ENCODE measurements around the gene FPR1.

The FPR1 gene

DNA sequence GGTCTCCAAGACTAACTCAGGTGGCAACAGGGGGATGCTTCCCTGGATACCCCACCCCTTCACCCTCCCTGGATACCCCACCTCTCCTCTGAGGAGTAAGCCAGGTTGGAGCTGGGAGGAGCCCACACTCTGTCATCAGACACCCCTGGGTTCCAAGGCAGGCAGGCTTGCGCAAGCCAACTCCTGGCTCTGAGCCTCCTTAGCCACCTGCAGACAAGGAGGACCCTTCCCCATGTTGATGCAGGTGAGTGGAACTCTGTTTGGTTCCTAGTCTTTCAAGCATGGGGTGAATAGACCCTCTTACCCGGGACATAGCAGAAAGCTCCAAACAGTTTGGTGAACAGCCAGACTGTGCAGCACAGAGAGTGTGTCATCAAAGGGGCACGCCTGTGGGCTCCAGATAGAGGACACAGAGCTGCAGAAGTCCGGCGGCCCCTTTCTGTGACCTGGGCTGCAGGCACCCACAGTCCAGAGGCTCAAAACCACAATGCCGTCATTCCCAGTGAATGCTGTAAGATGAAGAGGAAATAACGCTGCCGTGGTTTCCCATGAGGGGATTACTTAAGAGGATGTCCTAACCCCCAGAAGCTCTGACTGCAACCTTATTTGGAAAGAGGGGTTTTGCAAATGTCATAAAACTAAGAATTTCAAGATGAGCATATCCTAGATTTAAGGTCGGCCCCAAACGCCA lies 15.8 kb downstream of the FPR1 start:
- no peak for DNase-seq

- DNase-seq = no peak
Measured at GRCh38 chr19:51733742-51734522, 17.7 kb downstream of the FPR1 start.

- DNase-seq = no peak
Measured at GRCh38 chr19:51729781-51730180, 21.9 kb downstream of the FPR1 start.

GRCh38 chr19:51727349-51727880 lies 24.3 kb downstream of the FPR1 start:
- DNase-seq = no peak

DNA sequence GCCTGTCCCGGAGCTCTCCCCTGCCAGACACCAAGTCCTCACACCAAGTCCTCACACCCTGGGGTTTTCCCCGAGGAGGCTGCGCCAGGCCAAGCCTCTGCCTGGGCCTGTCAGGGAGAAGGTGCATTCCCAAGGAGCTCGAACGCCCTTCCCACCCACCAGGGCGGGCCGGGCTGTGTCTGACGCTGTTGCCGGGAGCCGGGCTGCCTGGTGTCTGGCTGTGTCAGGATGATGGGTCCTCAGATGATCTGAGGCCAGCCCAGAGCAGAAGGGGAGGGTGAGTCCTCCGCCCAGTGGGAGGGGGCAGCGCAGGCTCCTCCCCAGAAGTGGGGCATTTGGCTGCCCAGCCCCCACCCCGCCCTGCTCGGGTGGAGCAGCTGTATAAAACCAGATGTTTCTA lies 25.6 kb downstream of the FPR1 start:
- DNase-seq = no peak

DNA sequence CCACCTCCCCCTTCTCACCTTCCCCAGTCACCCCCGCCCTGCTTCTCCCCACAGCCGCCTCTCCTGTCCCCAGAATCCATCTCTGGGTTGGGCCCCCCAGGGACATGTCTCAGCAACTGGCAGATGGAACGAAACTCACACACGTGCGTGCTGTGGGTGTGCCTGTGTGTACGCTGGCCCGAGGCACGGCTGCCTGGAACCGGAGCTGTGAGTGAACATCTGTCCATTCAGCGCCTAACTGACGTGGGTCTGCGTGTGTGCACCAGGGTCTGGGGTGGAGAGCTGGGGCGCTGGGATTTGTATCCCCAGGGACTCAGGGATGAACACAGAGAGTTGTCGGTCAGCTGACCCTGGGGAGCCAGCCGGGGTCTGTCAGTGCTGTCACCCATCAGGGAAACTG lies 27.1 kb downstream of the FPR1 start:
- DNase-seq = no peak

DNA sequence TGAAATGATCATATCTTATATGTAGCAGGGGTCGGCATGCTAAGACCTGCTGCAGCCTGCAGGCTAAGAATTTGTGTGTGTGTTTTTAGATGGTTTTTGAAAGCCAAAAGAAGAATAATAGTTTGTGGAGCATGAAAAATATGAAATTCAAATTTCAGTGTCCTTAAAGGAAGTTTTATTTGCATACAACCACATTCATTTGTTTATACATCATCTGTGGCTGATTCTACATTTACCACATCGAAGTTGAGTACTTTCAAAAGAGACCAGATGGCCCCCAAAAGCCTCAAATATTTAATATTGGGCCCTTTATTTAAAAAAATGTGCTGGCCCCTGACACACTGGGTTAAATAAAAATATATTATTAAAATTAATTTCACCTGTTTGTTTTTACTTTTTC lies 29.2 kb downstream of the FPR1 start:
- no peak for DNase-seq

- DNase-seq = no peak
Measured at GRCh38 chr19:51721905-51722304, 29.8 kb downstream of the FPR1 start.

- DNase-seq = no peak
Measured at GRCh38 chr19:51719251-51719988, 32.3 kb downstream of the FPR1 start.

DNA sequence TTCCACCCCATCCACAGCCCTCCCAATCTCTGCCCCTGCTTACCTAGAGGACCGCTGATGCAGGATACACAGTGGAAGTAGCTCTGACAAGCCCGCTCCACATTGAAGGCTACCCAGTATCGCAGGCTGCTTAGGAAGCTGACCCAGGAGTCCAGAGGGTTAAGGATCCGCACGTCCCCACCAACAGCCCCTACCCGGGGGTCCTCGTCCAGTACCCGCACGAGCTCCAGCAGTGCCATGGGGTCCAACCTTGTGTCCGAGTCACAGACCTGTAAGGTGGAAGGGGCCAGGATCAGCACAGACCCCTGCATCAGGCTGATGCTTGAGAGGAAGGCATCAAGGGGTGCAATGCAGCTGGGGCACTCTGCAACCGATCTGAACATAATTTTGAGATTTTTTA lies 34.8 kb downstream of the FPR1 start:
- no peak for DNase-seq

- DNase-seq = no peak
Measured at GRCh38 chr19:51715850-51716249, 35.8 kb downstream of the FPR1 start.

- no peak for DNase-seq
Measured at GRCh38 chr19:51714848-51715247, 36.8 kb downstream of the FPR1 start.

DNA sequence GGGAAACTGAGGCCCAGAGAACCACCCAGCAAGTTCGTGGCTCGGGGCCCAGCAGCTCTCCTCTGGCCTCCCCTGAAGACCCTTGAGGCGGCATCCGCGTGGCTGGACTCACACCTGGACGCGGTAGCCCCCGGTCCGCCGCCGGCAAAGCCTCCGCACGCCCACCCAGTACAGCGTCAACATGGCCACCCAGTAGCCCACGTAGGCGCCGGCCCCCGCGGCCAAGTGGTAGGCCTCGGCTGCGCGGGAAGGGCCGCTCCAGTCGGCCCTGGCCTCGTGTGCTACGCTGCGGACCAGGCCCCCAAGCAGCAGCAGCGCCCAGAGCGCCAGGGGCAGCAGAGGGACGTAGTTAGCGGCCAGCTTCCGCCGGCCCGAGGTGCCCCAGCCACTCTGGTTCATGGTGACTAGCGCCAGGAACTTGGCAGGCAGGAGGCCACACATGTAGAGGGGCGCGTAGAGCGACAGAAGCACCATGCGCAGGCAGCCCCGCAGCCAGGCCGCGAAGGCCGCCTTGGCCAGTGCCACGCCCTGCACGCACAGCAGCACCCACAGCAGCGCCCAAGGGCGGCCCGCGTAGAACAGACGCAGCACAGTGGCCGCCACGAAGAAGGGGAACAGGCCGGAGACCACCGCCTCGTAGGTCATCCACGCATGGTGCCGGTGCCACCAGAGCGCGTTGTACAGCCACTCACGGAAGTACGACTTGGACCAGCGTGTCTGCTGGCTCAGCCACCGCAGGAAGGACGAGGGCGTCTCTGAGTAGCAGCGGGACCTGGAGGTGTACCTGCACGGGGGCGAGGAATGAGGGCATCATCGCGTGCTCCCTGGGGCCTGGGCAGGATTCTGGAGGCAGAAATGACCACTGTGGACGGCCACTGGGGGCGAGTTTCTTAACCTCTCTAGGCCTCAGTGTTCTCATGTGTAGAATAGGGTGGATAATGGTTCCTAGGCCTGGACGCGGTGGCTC lies 38.1 kb downstream of the FPR1 start:
- no peak for DNase-seq

DNA sequence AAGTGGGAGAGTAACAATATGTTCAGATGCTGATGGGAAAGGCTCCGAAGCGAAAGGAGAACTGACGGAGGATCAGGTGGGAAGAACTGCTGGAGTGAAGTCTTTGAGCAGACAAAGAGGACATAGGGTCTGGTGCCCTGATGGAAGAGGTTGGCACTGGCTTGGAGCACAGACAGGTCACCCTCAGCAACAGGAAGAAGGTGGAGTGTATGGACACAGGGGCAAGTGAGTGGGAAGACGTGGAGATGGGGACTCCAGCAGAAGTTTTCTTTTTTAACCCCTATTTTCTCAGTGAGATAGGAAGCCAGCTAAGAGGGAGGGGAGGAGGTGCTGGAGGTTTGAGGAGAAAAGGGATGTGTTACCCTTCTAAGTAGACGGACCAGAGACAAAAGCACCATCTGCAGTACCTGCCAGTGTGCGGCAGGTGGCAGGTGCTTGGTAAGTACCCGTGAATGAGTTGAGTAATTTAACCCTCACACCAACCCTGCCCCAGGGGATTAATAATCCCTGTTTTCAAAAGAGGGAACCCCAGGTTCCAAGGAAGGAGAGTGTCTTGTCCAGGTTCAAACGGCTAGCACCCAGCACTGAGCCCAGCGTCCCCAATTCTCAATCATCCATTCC lies 39.1 kb downstream of the FPR1 start:
- DNase-seq = no peak

- DNase-seq = no peak
Measured at GRCh38 chr19:51711702-51712101, 40.0 kb downstream of the FPR1 start.

- DNase-seq = no peak
Measured at GRCh38 chr19:51710163-51710562, 41.5 kb downstream of the FPR1 start.

DNA sequence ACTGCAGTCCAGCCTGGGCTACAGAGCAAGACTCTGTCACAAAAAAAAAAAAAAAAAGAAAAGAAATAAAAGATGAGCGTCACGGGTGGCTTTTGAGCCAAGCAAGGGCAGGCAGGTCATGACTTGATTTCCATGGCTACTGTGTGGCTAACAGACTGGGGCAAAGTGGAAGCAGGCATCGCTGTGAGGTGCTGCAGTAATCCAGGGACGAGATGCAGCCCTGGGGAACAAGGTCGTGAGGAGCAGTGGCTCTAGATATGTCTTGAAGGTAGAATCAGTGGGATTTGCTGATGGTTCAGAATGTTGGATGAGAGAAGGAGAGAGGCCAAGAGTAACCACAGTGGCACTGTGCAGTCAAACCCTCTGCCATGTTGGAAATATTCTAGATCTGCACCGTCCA lies 42.1 kb downstream of the FPR1 start:
- DNase-seq = no peak

DNA sequence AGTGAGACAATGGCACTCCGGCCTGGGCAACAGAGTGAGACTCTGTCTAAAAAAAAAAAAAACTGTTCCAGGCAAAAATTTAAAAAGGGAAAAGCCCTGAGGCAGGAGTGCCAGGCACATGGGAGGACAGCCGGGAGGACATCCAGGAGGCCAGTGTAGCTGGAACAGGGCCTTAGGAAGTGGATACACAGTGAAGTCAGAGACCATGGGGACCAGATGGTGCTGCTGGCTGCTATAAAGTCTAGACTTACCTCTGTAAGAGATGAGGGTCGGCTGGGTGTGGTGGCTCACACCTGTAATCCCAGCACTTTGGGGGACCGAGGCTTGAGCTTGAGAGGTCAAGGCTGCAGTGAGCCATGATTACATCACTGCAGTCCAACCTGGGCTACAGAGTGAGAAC lies 42.9 kb downstream of the FPR1 start:
- no peak for DNase-seq

DNA sequence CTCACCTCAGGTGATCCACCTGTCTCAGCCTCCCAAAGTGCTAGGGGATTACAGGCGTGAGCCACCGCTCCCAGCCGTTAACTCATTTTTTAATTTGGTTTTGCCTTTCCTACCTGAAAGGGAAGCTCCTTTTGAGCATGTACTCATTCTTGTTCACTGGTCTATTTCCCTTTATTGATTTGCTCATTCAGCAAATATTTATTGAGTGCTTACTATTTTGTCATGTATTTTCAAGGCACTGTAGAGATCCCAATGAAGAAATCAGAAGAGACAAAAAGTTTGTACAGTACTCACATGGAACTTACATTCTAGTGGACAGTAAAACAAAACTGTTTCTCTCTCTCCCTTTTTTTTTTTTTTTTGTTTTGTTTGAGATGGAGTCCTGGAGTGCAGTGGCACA lies 44.8 kb downstream of the FPR1 start:
- no peak for DNase-seq

- DNase-seq = no peak
Measured at GRCh38 chr19:51706296-51706695, 45.4 kb downstream of the FPR1 start.

GRCh38 chr19:51704626-51705025 lies 47.1 kb downstream of the FPR1 start:
- DNase-seq = no peak

Data from CD4-positive, alpha-beta T cell treated with Interleukin-4 for 4 hours (primary cell).